Fibroblast of lung (primary cell): ENCODE data around the gene EMC10. TPM values are rescaled to one million over a fixed set of nuclear protein-coding genes. Genes with fewer than 3 reads are reported as not detected.
A peak's percentile ranks its signal among the peaks of the same experiment; 100 is the strongest.

Experiments used
- DNase-seq, 2 donors: peaks; one replicate each; pipeline versions ENCODE4 v3.0.0 to v3.0.0-alpha.2; 2010; ENCODE audit warnings: low read depth in 2 of 2
- H2AFZ ChIP-seq: 2 replicates; pipeline ENCODE4 v1.5.1; 2012; ENCODE audit warnings: low read length, control low read depth, inconsistent platforms
- H3K27ac ChIP-seq: 2 replicates; pipeline ENCODE4 v1.5.1; 2011; ENCODE audit warnings: low read length, control low read depth; ENCODE audit not compliant: insufficient read depth
- H3K27me3 ChIP-seq: 2 replicates; pipeline ENCODE4 v1.5.1; 2011; ENCODE audit warnings: mild to moderate bottlenecking, low read length; ENCODE audit not compliant: control insufficient read depth, insufficient read depth
- H3K36me3 ChIP-seq: 2 replicates; pipeline ENCODE4 v1.5.1; 2011; ENCODE audit warnings: low read length; ENCODE audit not compliant: control insufficient read depth, insufficient read depth
- H3K4me1 ChIP-seq: 2 replicates; pipeline ENCODE4 v1.5.1; 2011; ENCODE audit warnings: low read length; ENCODE audit not compliant: control insufficient read depth, insufficient read depth; ENCODE audit errors: extremely low read depth
- H3K4me2 ChIP-seq: 2 replicates; pipeline ENCODE4 v1.5.1; 2011; ENCODE audit warnings: low read length, control low read depth; ENCODE audit not compliant: insufficient read depth; ENCODE audit errors: extremely low read depth
- H3K4me3 ChIP-seq, 4 experiments: fragments of 200-600 bp in 1 of 4; sonication (generic) in 1 of 4; replicated peaks in 1 of 4; 2 replicates each; pipeline ENCODE4 v1.5.1; 2011 to 2016; ENCODE audit warnings: low read length in 4 of 4, low read depth in 3 of 4, mild to moderate bottlenecking in 3 of 4, control low read depth in 2 of 4, inconsistent platforms in 1 of 4, mixed read lengths in 1 of 4; ENCODE audit not compliant: insufficient read depth in 1 of 4; ENCODE audit errors: control extremely low read depth in 1 of 4
- H3K79me2 ChIP-seq: 2 replicates; pipeline ENCODE4 v1.5.1; 2012; ENCODE audit warnings: mild to moderate bottlenecking, low read length, inconsistent platforms; ENCODE audit not compliant: control insufficient read depth, insufficient read depth
- H3K9ac ChIP-seq: 2 replicates; pipeline ENCODE4 v1.5.1; 2011; ENCODE audit warnings: mild to moderate bottlenecking, low read length, control low read depth; ENCODE audit not compliant: insufficient read depth
- H3K9me3 ChIP-seq: 2 replicates; pipeline ENCODE4 v1.5.1; 2012; ENCODE audit warnings: low read depth, low read length; ENCODE audit not compliant: control insufficient read depth, insufficient read depth
- H4K20me1 ChIP-seq: 2 replicates; pipeline ENCODE4 v1.5.1; 2011; ENCODE audit warnings: low read length; ENCODE audit not compliant: control insufficient read depth, insufficient read depth; ENCODE audit errors: extremely low read depth
- CTCF ChIP-seq, 2 donors: IDR thresholded peaks in 1 of 2; conservative IDR thresholded peaks in 1 of 2; 1 replicate in 1 of 2; 2 replicates in 1 of 2; pipeline ENCODE4 v1.5.1; 2011 to 2012; ENCODE audit warnings: low read length in 2 of 2, control low read depth in 1 of 2, inconsistent platforms in 1 of 2, low read depth in 1 of 2, mild to moderate bottlenecking in 1 of 2
- EZH2 ChIP-seq: IDR thresholded peaks from 2 replicates; pipeline ENCODE4 v1.5.1; 2012; ENCODE audit warnings: low read length, control low read depth, mild to moderate bottlenecking; ENCODE audit errors: missing control alignments
- polyA plus RNA-seq, 2 donors: library from polyadenylated mRNA; depleted of rRNA in 1 of 2; stranded (reverse) in 1 of 2; unstranded in 1 of 2; fragments of >200 nt; gene quantifications; 2 replicates each; pipeline ENCODE4 v1.2.1, GENCODE V29; 2011 to 2012; ENCODE audit warnings: missing spikeins in 1 of 2
- total RNA-seq: library from RNA; depleted of rRNA; stranded (reverse); fragments of >200 nt; gene quantifications from 2 replicates; pipeline ENCODE4 v1.2.1, GENCODE V29; 2014

EMC10 gene
- total and polyA plus RNA-seq, 2 donors (not counting 1 experiment from before 2014, with no cell fraction given), result 40.8 to 42.7 TPM

GRCh38 chr19:50432221-50433028 is 43.9 kb upstream of the EMC10 start, which contains the start of gene MYBPC2:
Gene MYBPC2 (plus strand): TSS chr19:50432892. CDS start chr19:50432954, 62 bp downstream.
- H3K36me3 ChIP-seq, result no peaks in the 10 kb centered on the region
- H3K9ac ChIP-seq, result no peak within 1 kb of the TSS
- peaks cover 22% of the 10 kb centered on the region for H3K27me3 ChIP-seq
- TF ChIP-seq CTCF (conservative IDR thresholded peaks at IDR 0.05 in 1 of 2, IDR thresholded peaks at IDR 0.05 in 1 of 2; ENCODE audit: low read depth in 1 of 2, low read length in 2 of 2) (no peak), EZH2 (peak; percentile 31)
- peak within 1 kb of the TSS; percentile 43 to 64 (median 55) for H3K4me3 ChIP-seq
- H3K9me3 ChIP-seq, result no peaks in the 10 kb centered on the region
- no peaks in the 10 kb centered on the region for H3K79me2 ChIP-seq
- H3K27ac ChIP-seq, result no peak within 1 kb of the TSS
- no peaks in the 10 kb centered on the region for H4K20me1 ChIP-seq
- H3K4me2 ChIP-seq, result peak within 1 kb of the TSS; percentile 96
- no peaks in the 10 kb centered on the region for H3K4me1 ChIP-seq
- peak in 1 of 2 donors; percentile 10 for DNase-seq
- H2AFZ ChIP-seq, result peak within 1 kb of the TSS; percentile 71

- Histone ChIP-seq H3K79me2 (no peaks in the 10 kb centered on the region), H2AFZ (no peak overlapping the region), H3K4me2 (no peak overlapping the region), H3K27ac (no peak overlapping the region), H3K27me3 (peaks cover 18% of the 10 kb centered on the region), H3K36me3 (no peaks in the 10 kb centered on the region), H3K9ac (no peak overlapping the region), H3K4me1 (no peaks in the 10 kb centered on the region), H3K4me3 (no peak overlapping the region), H3K9me3 (no peaks in the 10 kb centered on the region), H4K20me1 (no peaks in the 10 kb centered on the region)
- DNase-seq, result no peak
- TF ChIP-seq CTCF (conservative IDR thresholded peaks at IDR 0.05 in 1 of 2, IDR thresholded peaks at IDR 0.05 in 1 of 2; ENCODE audit: low read depth in 1 of 2, low read length in 2 of 2), result no peak
- no peak for TF ChIP-seq EZH2
Measured at GRCh38 chr19:50433201-50434180, 42.8 kb upstream of the EMC10 start.

GRCh38 chr19:50434525-50434924 is 41.8 kb upstream of the EMC10 start:
- peaks cover 18% of the 10 kb centered on the region for H3K27me3 ChIP-seq
- no peak overlapping the region for H3K27ac ChIP-seq
- H3K4me3 ChIP-seq, result no peak overlapping the region
- H2AFZ ChIP-seq, result no peak overlapping the region
- H3K9ac ChIP-seq, result no peak overlapping the region
- no peaks in the 10 kb centered on the region for H3K4me1 ChIP-seq
- no peaks in the 10 kb centered on the region for H4K20me1 ChIP-seq
- H3K9me3 ChIP-seq, result no peaks in the 10 kb centered on the region
- no peak for DNase-seq
- no peaks in the 10 kb centered on the region for H3K36me3 ChIP-seq
- no peak for TF ChIP-seq EZH2
- no peak for TF ChIP-seq CTCF (conservative IDR thresholded peaks at IDR 0.05 in 1 of 2, IDR thresholded peaks at IDR 0.05 in 1 of 2; ENCODE audit: low read depth in 1 of 2, low read length in 2 of 2)
- H3K4me2 ChIP-seq, result no peak overlapping the region
- H3K79me2 ChIP-seq, result no peaks in the 10 kb centered on the region
